Sigmoid colon (tissue), 7 donors: ENCODE results near the gene GYG2. TPM values are rescaled to one million over a fixed set of nuclear protein-coding genes. Genes with fewer than 3 reads are reported as not detected.
"Not testable (repeated sequence)": the region's sequence is repeated elsewhere in the genome, so short reads cannot be mapped to it uniquely, and the experiment has no call there.

Experiments used
- DNase-seq: peaks from one replicate; pipeline ENCODE4 v3.0.0-alpha.2; 2019
- H3K27ac ChIP-seq, 4 donors: fragments of 200-600 bp; sonication (generic); one replicate each; pipeline ENCODE4 v1.5.1; 2016 to 2019; ENCODE audit warnings: mild to moderate bottlenecking in 1 of 4
- H3K27me3 ChIP-seq, 3 donors: fragments of 200-600 bp; sonication (generic); one replicate each; pipeline ENCODE4 v1.5.1; 2019; ENCODE audit warnings: mild to moderate bottlenecking in 1 of 3
- H3K36me3 ChIP-seq, 4 donors: fragments of 200-600 bp; sonication (generic); one replicate each; pipeline ENCODE4 v1.5.1; 2016 to 2019
- H3K4me1 ChIP-seq, 4 donors: fragments of 200-600 bp; sonication (generic); one replicate each; pipeline ENCODE4 v1.5.1; 2017 to 2019
- H3K4me3 ChIP-seq, 4 donors: fragments of 200-600 bp; sonication (generic); one replicate each; pipeline ENCODE4 v1.5.1; 2017 to 2019; ENCODE audit warnings: mild to moderate bottlenecking in 2 of 4, moderate library complexity in 1 of 4
- H3K9me3 ChIP-seq, 4 donors: fragments of 200-600 bp in 3 of 4; sonication (generic) in 3 of 4; one replicate each; pipeline versions ENCODE4 v1.5.1 to v1.6.1; 2013 to 2019
- EP300 ChIP-seq, 4 donors: sonication (generic); formaldehyde crosslinking; IDR thresholded peaks; one replicate each; pipeline ENCODE4 v1.6.1; 2017; ENCODE audit warnings: antibody characterized with exemption in 4 of 4
- POLR2A ChIP-seq, 2 donors: fragments of 450-650 bp; IDR thresholded peaks; one replicate each; pipeline ENCODE4 v1.6.1; 2016; ENCODE audit warnings: antibody characterized with exemption in 2 of 2, mild to moderate bottlenecking in 2 of 2, moderate library complexity in 2 of 2
- POLR2AphosphoS5 ChIP-seq, 4 donors: sonication (generic); formaldehyde crosslinking; IDR thresholded peaks; one replicate each; pipeline ENCODE4 v1.6.1; 2017; ENCODE audit warnings: antibody characterized with exemption in 4 of 4
- WGBS, 2 donors: extraction: QIAGEN DNeasy Blood & Tissue Kit; methylation state at CpG; one replicate each; pipeline ENCODE4 v1.1.7; 2013; 5-methylcytosine and 5-hydroxymethylcytosine counted together
- intact Hi-C: fragments of 100-400 bp; cut with DNase I; formaldehyde crosslinking; loops from one replicate; pipeline ENCODE4 v1.15.1; 2023
- polyA plus RNA-seq, 3 donors: library from polyadenylated mRNA; stranded (reverse); fragments of 200-250 nt; gene quantifications; one replicate each; pipeline ENCODE4 v1.2.3, GENCODE V29; 2013
- total RNA-seq, 4 donors: library from RNA; depleted of rRNA; stranded (reverse); fragments of >200 nt; gene quantifications; one replicate each; pipeline ENCODE4 v1.1.0, GENCODE V29; 2016
- TF ChIP-seq, protein P1 (sequence below), 4 experiments: fragments of 450-650 bp in 3 of 4; fragments of 200-600 bp in 1 of 4; IDR thresholded peaks; one replicate each; pipeline ENCODE4 v1.5.1; 2016 to 2019; ENCODE audit warnings: antibody characterized with exemption in 4 of 4, mild to moderate bottlenecking in 3 of 4, moderate library complexity in 2 of 4
- donor health status: healthy with polysubstance abuse.
- donor health status: Bipolar disorder and iron deficiency.
- donor health status: healthy.

GYG2 gene
- total and polyA plus RNA-seq, 7 donors, result 1.6 to 6.0 (median 3.9) TPM

DNA sequence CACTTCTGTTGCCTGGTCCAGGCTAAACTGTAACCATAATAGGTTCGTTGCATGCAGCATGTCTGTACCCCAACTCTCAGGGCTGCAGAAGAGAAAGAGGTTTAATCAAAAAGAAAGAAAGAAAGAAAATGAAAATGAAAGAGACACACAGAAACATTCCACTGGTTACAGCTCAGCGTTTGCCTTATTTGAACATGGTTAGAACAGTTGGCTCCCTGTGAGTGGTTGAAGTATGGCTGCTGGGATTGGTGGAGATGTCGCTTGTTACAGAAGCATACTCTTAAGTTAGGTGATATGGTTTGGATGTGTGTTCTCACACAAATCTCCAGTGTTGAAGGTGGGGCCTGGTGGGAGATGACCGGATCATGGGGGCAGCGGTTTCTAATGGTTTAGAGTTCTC is 64.1 kb downstream of the GYG2 start:
- H3K4me1 ChIP-seq, result peaks cover 0 to 19% (median 11%) of the 10 kb centered on the region in 4 donors
- TF ChIP-seq, protein P1, sequence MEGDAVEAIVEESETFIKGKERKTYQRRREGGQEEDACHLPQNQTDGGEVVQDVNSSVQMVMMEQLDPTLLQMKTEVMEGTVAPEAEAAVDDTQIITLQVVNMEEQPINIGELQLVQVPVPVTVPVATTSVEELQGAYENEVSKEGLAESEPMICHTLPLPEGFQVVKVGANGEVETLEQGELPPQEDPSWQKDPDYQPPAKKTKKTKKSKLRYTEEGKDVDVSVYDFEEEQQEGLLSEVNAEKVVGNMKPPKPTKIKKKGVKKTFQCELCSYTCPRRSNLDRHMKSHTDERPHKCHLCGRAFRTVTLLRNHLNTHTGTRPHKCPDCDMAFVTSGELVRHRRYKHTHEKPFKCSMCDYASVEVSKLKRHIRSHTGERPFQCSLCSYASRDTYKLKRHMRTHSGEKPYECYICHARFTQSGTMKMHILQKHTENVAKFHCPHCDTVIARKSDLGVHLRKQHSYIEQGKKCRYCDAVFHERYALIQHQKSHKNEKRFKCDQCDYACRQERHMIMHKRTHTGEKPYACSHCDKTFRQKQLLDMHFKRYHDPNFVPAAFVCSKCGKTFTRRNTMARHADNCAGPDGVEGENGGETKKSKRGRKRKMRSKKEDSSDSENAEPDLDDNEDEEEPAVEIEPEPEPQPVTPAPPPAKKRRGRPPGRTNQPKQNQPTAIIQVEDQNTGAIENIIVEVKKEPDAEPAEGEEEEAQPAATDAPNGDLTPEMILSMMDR (IDR thresholded peaks at IDR 0.05), result no peak
- no peak for TF ChIP-seq POLR2A (IDR thresholded peaks at IDR 0.05)
- no peak for TF ChIP-seq POLR2AphosphoS5 (IDR thresholded peaks at IDR 0.05)
- no peak for TF ChIP-seq EP300 (IDR thresholded peaks at IDR 0.05)
- no peaks in the 10 kb centered on the region for H3K9me3 ChIP-seq
- no peak overlapping the region for H3K27ac ChIP-seq
- no peak overlapping the region for H3K4me3 ChIP-seq
- 81 to 89% methylated on average over 5 of the region's 5 CpGs for WGBS, 2 donors
- no peaks in the 10 kb centered on the region for H3K27me3 ChIP-seq
- intact Hi-C loops, result loop anchor here (10.0 kb wide), 2 partner anchors 198 to 922 kb away; partner anchors contain the start of gene CD99
- no peaks in the 10 kb centered on the region for H3K36me3 ChIP-seq
- DNase-seq, result no peak

DNA sequence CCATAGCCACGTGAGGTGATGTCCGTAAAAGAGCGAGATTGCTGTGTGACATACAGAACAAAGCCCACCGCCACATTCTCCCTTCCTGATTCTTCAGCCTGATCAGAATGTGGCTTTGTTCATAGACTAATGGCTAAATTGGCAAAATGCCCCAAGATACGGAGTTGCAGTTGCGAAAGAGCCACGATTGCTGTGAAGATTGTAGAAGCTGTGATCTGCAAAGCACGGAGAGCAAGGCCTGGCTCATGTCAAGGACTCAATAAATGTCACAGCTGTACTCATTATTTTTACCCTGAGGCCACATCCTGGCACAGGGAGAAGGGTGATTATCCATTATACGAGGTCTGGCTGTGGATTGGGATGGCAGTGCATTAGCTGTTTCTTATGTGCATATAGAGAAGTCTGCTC is 66.2 kb downstream of the GYG2 start:
- no peaks in the 10 kb centered on the region for H3K36me3 ChIP-seq
- H3K4me3 ChIP-seq, result no peak overlapping the region
- 11 to 45% methylated on average over 9 of the region's 9 CpGs for WGBS, 2 donors
- peaks cover 0 to 19% (median 11%) of the 10 kb centered on the region in 4 donors for H3K4me1 ChIP-seq
- intact Hi-C loops, result loop anchor here (2.0 to 10.0 kb wide), 3 partner anchors 34 to 920 kb away; partner anchors contain the start of genes ARSD and CD99
- DNase-seq, result peak; percentile 88
- no peaks in the 10 kb centered on the region for H3K27me3 ChIP-seq
- no peaks in the 10 kb centered on the region for H3K9me3 ChIP-seq
- TF ChIP-seq EP300 (IDR thresholded peaks at IDR 0.05) (peak; percentile 23 to 78 (median 38)), POLR2A (IDR thresholded peaks at IDR 0.05) (no peak), POLR2AphosphoS5 (IDR thresholded peaks at IDR 0.05) (peak; percentile 90 to 94 (median 92))
- TF ChIP-seq, protein P1 (IDR thresholded peaks at IDR 0.05), result no peak
- H3K27ac ChIP-seq, result peak overlapping the region in 3 of 4 donors; percentile 22 to 61 (median 22)

DNA sequence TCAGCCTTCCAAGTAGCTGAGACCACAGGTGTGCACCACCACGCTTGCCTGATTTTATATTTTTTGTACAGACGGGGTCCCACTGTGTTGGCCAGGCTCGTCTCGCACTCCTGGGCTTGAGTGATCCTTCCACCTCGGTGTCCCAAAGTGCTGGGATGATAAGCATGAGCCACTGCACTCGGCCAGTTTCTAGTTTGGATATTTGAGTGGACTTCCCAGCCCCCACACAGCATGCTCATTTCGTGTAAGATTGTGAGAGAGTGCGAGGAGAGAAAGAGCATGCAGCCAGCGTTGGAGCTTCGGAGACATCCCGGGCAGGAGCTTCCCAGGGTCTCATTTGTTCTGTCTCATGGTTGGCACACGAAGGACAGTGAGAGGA is 68.6 kb downstream of the GYG2 start:
- H3K27ac ChIP-seq, result no peak overlapping the region
- 25 to 66% methylated on average over 12 of the region's 12 CpGs for WGBS, 2 donors

DNA sequence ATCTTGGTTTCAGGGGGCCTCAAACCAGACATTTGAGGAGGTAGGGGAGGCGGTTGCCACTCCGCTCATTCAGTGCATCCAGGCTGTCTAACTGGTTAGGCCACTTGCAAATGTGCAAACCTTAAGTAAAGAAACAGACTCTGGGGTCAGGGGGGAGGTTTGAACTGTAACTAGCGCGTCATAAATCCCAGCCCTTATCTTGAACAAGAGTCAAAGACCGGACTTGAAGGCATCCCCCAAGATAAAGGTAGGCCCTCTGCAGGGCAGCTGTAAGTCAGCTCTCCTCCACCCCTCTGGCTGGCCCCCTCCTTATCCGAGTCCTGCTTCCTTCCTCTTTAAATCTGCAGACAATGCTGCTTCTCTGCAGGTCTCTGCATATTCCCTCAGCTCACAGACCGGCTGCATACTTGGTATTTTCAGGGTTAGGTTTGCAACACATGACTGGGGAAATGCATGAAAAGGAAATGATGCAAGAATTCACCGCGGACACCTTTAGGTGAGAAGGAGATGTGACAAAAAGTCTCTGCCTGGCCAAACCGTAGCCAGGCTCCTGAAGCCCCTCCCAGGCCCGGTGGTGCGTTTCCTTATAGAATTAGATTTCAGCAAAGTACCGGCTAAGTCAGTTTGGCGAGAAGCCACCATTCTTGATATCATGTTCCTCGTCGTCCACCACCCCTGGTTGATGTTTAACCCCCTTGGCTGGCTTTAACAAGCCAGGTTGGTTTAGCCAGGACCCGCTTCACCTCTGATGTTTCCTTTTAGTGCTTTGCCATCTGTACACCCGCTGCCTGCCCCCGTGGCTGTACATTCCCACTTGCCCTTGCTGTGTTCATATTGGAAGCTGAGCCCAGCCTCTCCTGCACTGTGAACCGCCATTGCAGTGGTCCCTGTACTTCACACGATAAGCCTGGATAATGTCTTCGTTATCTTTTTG is 69.2 kb downstream of the GYG2 start:
- peaks cover 0 to 13% (median 11%) of the 10 kb centered on the region in 4 donors for H3K4me1 ChIP-seq
- H3K27ac ChIP-seq, H3K27me3 ChIP-seq, H3K9me3 ChIP-seq, H3K36me3 ChIP-seq, H3K4me3 ChIP-seq: not testable (repeated sequence)
- intact Hi-C loops, result loop anchor here (10.0 kb wide), 2 partner anchors 203 to 917 kb away; partner anchors contain the start of gene CD99
- 6 to 26% methylated on average over 22 of the region's 22 CpGs for WGBS, 2 donors
- DNase-seq, result peak; percentile 35

More for the DNA sequence above, 68.6 kb downstream of the GYG2 start:
- H3K27me3 ChIP-seq, result peaks cover 0 to 3% (median 0%) of the 10 kb centered on the region in 3 donors
- H3K36me3 ChIP-seq, result no peaks in the 10 kb centered on the region
- H3K4me3 ChIP-seq, result no peak overlapping the region
- DNase-seq, result peak; percentile 48
- H3K4me1 ChIP-seq, result peaks cover 0 to 13% (median 11%) of the 10 kb centered on the region in 4 donors
- no peak for TF ChIP-seq POLR2AphosphoS5 (IDR thresholded peaks at IDR 0.05)
- TF ChIP-seq EP300 (IDR thresholded peaks at IDR 0.05), result no peak
- TF ChIP-seq, protein P1 (IDR thresholded peaks at IDR 0.05), result no peak
- TF ChIP-seq POLR2A (IDR thresholded peaks at IDR 0.05), result no peak
- intact Hi-C loops, result loop anchor here (10.0 kb wide), 2 partner anchors 202 to 918 kb away; partner anchors contain the start of gene CD99
- H3K9me3 ChIP-seq, result no peaks in the 10 kb centered on the region
